Mesendoderm (in vitro differentiated cells): Measurements from ENCODE around the gene ZPR1.
"Not testable (repeated sequence)": the region's sequence is repeated elsewhere in the genome, so short reads cannot be mapped to it uniquely, and the experiment has no call there.

Experiments
- DNase-seq: peaks from one replicate; pipeline ENCODE4 v3.0.0; 2013
- H2AK5ac ChIP-seq: 2 replicates; pipeline ENCODE4 v1.6.1; 2013; ENCODE audit warnings: low read length, inconsistent platforms
- H2BK120ac ChIP-seq: 2 replicates; pipeline ENCODE4 v1.6.1; 2013; ENCODE audit warnings: low read depth, mild to moderate bottlenecking, low read length, moderate library complexity, mixed read lengths
- H2BK15ac ChIP-seq: replicated peaks from 2 replicates; pipeline ENCODE4 v1.6.1; 2013; ENCODE audit warnings: low read depth, mild to moderate bottlenecking, moderate library complexity
- H2BK5ac ChIP-seq: 2 replicates; pipeline ENCODE4 v1.6.1; 2013; ENCODE audit warnings: low read length, inconsistent platforms
- H3K18ac ChIP-seq: 2 replicates; pipeline ENCODE4 v1.6.1; 2013; ENCODE audit warnings: mild to moderate bottlenecking, low read length, mixed read lengths
- H3K23ac ChIP-seq: one replicate; pipeline ENCODE4 v1.6.1; 2013; ENCODE audit warnings: low read length
- H3K27ac ChIP-seq: 2 replicates; pipeline ENCODE4 v1.5.1; 2013; ENCODE audit warnings: low read depth, mild to moderate bottlenecking, inconsistent platforms, low read length, moderate library complexity
- H3K27me3 ChIP-seq: 2 replicates; pipeline ENCODE4 v1.6.1; 2013; ENCODE audit warnings: low read length, control low read depth, mild to moderate bottlenecking, inconsistent platforms; ENCODE audit not compliant: insufficient read depth, poor library complexity
- H3K36me3 ChIP-seq: 2 replicates; pipeline ENCODE4 v1.6.1; 2013; ENCODE audit warnings: low read length, inconsistent platforms; ENCODE audit not compliant: control insufficient read depth, insufficient read depth
- H3K4ac ChIP-seq: one replicate; pipeline ENCODE4 v1.6.1; 2013; ENCODE audit warnings: low read depth, mild to moderate bottlenecking, low read length, moderate library complexity
- H3K4me1 ChIP-seq: 2 replicates; pipeline ENCODE4 v1.6.1; 2013; ENCODE audit warnings: low read depth, low read length, inconsistent platforms; ENCODE audit not compliant: control insufficient read depth
- H3K4me2 ChIP-seq: 2 replicates; pipeline ENCODE4 v1.6.1; 2013; ENCODE audit warnings: low read length
- H3K4me3 ChIP-seq: 2 replicates; pipeline ENCODE4 v1.5.1; 2013; ENCODE audit warnings: mild to moderate bottlenecking, low read length
- H3K56ac ChIP-seq: one replicate; pipeline ENCODE4 v1.6.1; 2013; ENCODE audit warnings: low read length
- H3K79me1 ChIP-seq: 2 replicates; pipeline ENCODE4 v1.6.1; 2013; ENCODE audit warnings: low read length, inconsistent platforms
- H3K79me2 ChIP-seq: 2 replicates; pipeline ENCODE4 v1.6.1; 2013; ENCODE audit warnings: mild to moderate bottlenecking, low read length; ENCODE audit not compliant: control insufficient read depth, insufficient read depth
- H3K9ac ChIP-seq: 2 replicates; pipeline ENCODE4 v1.6.1; 2013; ENCODE audit warnings: low read length, inconsistent platforms
- H4K5ac ChIP-seq: one replicate; pipeline ENCODE4 v1.6.1; 2013; ENCODE audit warnings: low read length
- H4K8ac ChIP-seq: one replicate; pipeline ENCODE4 v1.6.1; 2013; ENCODE audit warnings: low read depth, mild to moderate bottlenecking, control low read depth, low read length, moderate library complexity
- whole genome bisulfite sequencing: extraction: QIAGEN DNeasy Blood & Tissue Kit; methylation state at CpG from one replicate; pipeline ENCODE4 v1.1.7; 2013; ENCODE audit warnings: low lambda C conversion rate, missing lambda C conversion rate; ENCODE audit not compliant: insufficient coverage; ENCODE audit errors: extremely low coverage; 5-methylcytosine and 5-hydroxymethylcytosine counted together

The ZPR1 gene

DNA sequence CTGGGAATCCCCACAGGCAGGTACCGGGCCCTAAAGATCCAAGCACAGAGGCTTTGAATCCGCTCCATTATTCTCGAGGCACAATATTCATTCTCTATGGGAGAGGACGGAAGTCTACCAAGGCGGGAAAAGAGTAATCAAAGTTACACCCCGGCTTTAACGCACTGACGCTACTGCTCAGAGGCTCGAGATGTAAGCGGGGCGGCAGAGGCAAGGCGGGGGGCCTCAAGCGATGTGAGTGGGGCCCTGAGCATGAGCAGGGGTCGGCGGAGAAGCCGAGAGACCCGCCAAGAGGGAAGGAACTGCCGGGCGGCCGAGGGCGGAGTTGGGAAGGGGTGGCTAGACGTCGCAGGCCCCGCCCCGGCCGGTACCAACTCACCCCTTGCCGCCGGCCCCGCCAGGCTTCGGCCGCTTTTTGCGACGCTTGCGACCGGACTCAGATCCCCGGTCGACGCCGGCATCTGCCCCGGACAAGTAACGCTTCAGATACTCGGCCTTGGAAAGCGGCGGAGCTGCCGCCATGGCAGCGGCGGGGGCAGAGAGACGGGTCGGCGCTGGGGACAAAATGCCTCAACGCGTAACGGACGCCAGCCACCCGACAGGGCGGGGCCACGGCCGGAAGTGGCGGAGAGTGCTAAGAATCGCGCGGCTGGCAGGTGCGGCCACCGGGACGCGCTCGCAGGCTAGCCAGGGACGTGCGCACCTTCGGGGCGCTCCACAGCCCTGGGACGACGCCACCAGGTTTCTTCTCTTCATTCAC lies 15.2 kb downstream of the ZPR1 start, which contains the start of gene BUD13:
TSS of gene BUD13 (minus strand) at position 545 of the 760 bp plus-strand sequence. CDS start at position 522, 23 bp downstream.
- H3K4me3 ChIP-seq: peak within 1 kb of the TSS; percentile 89
- peak within 1 kb of the TSS; percentile 98 for H3K9ac ChIP-seq
- H3K4me2 ChIP-seq: peak within 1 kb of the TSS; percentile 92
- H3K79me2 ChIP-seq: peaks cover 19% of the 10 kb centered on the region
- no peak within 1 kb of the TSS for H2AK5ac ChIP-seq
- H3K23ac ChIP-seq: no peak within 1 kb of the TSS
- H2BK5ac ChIP-seq: peak within 1 kb of the TSS; percentile 98
- no peak within 1 kb of the TSS for H4K8ac ChIP-seq
- H3K36me3 ChIP-seq: peaks cover 2% of the 10 kb centered on the region
- H2BK15ac ChIP-seq: no peak within 1 kb of the TSS
- peak within 1 kb of the TSS; percentile 98 for H3K56ac ChIP-seq
- peak within 1 kb of the TSS; percentile 94 for H3K18ac ChIP-seq
- peak within 1 kb of the TSS; percentile 89 for H3K4ac ChIP-seq
- H4K5ac ChIP-seq: no peak within 1 kb of the TSS
- peak; percentile 93 for DNase-seq
- WGBS: no CpG with 5 or more reads among the region's 73 CpGs
- peaks cover 3% of the 10 kb centered on the region for H3K4me1 ChIP-seq
- H2BK120ac ChIP-seq: peak within 1 kb of the TSS; percentile 54
- peaks cover 4% of the 10 kb centered on the region for H3K79me1 ChIP-seq
- H3K27me3 ChIP-seq: no peaks in the 10 kb centered on the region
- peak within 1 kb of the TSS; percentile 76 for H3K27ac ChIP-seq

DNA sequence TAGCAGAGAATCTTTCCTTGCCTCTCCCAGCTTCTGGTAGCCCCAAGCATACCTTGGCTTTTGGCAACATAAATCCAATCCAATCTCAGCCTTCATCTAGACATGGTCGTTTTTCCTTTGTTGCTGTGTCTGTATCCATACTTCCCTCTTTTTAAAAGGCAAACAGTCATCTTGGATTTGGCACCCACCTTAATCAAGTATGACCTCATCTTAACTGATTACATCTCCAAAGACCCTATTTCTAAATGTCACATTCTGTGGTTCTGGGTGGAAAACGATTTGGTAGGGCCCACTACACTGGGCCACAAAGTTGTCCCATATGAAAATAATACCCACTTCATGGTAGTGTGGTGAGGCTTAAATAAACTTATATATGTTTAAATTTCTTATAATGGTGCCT lies 15.9 kb downstream of the ZPR1 start:
- H4K5ac ChIP-seq: no peak overlapping the region
- peaks cover 19% of the 10 kb centered on the region for H3K79me2 ChIP-seq
- peak overlapping the region; percentile 52 for H3K4me2 ChIP-seq
- no peak overlapping the region for H2BK120ac ChIP-seq
- H3K27ac ChIP-seq: no peak overlapping the region
- no peak overlapping the region for H4K8ac ChIP-seq
- H2BK15ac ChIP-seq: no peak overlapping the region
- no peak overlapping the region for H3K18ac ChIP-seq
- no peak overlapping the region for H2BK5ac ChIP-seq
- H3K4me3 ChIP-seq: peak overlapping the region; percentile 31
- no peaks in the 10 kb centered on the region for H3K27me3 ChIP-seq
- peak; percentile 22 for DNase-seq
- peaks cover 3% of the 10 kb centered on the region for H3K4me1 ChIP-seq
- peaks cover 2% of the 10 kb centered on the region for H3K36me3 ChIP-seq
- no peak overlapping the region for H2AK5ac ChIP-seq
- H3K9ac ChIP-seq: peak overlapping the region; percentile 98
- peak overlapping the region; percentile 98 for H3K56ac ChIP-seq
- peaks cover 5% of the 10 kb centered on the region for H3K79me1 ChIP-seq
- H3K4ac ChIP-seq: peak overlapping the region; percentile 52
- H3K23ac ChIP-seq: no peak overlapping the region
- WGBS: no CpG with 5 or more reads among the region's 2 CpGs

DNA sequence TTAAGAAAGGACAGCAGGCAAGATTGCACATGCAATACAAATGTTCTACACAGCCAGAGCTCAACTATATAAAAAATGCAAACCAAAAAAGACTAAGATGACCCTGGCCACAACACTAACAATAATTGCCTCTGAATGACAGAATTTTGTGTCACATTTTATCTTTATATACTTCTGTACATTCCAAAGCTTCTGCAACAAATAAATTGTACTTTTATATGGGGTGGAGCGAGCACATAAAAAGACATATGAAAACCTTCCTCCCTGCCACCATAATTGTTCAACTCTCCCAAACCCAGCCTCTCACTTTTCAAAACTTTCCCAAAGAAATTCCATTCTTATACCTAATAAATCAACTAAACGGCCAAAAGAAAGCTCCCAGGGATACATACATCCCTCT lies 25.7 kb downstream of the ZPR1 start:
- no peak overlapping the region for H3K23ac ChIP-seq
- H3K4ac ChIP-seq: no peak overlapping the region
- no peak overlapping the region for H2AK5ac ChIP-seq
- no peaks in the 10 kb centered on the region for H3K79me2 ChIP-seq
- no peak overlapping the region for H3K18ac ChIP-seq
- no peaks in the 10 kb centered on the region for H3K4me1 ChIP-seq
- H2BK120ac ChIP-seq: no peak overlapping the region
- H3K9ac ChIP-seq: no peak overlapping the region
- H4K8ac ChIP-seq: no peak overlapping the region
- H2BK15ac ChIP-seq: no peak overlapping the region
- H3K4me2 ChIP-seq: no peak overlapping the region
- H2BK5ac ChIP-seq: no peak overlapping the region
- H3K27ac ChIP-seq: no peak overlapping the region
- H3K79me1 ChIP-seq: no peaks in the 10 kb centered on the region
- H3K27me3 ChIP-seq: no peaks in the 10 kb centered on the region
- no peak overlapping the region for H3K56ac ChIP-seq
- 100% methylated on average over 1 of the region's 2 CpGs for WGBS
- H4K5ac ChIP-seq: no peak overlapping the region
- H3K4me3 ChIP-seq: no peak overlapping the region
- DNase-seq: no peak
- H3K36me3 ChIP-seq: peaks cover 12% of the 10 kb centered on the region

DNA sequence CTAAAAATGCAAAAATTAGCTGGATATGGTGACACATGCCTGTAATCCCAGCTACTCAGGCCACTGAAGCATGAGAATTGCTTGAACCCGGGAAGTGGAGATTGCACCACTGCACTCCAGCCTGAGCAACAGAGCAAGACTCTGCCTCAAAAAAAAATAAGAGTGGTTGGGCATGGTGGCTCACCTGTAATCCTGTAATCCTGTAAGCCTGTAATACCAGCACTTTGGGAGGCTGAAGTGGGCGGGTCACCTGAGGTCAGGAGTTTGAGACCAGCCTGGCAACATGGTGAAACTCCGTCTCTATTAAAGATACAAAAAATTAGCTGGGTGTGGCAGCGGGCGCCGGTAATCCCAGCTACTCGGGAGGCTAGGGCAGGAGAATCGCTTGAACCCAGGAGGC lies 31.8 kb downstream of the ZPR1 start:
- not testable (repeated sequence) for H4K5ac ChIP-seq, H2BK120ac ChIP-seq, H4K8ac ChIP-seq, H3K9ac ChIP-seq, H3K4me3 ChIP-seq, DNase-seq, H3K27me3 ChIP-seq, H3K27ac ChIP-seq, H3K18ac ChIP-seq, H3K4me1 ChIP-seq, H2BK15ac ChIP-seq, H3K36me3 ChIP-seq, H2AK5ac ChIP-seq, H3K4ac ChIP-seq, H3K79me2 ChIP-seq, H3K23ac ChIP-seq, H2BK5ac ChIP-seq, H3K56ac ChIP-seq, H3K4me2 ChIP-seq, H3K79me1 ChIP-seq
- no CpG with 5 or more reads among the region's 8 CpGs for WGBS

DNA sequence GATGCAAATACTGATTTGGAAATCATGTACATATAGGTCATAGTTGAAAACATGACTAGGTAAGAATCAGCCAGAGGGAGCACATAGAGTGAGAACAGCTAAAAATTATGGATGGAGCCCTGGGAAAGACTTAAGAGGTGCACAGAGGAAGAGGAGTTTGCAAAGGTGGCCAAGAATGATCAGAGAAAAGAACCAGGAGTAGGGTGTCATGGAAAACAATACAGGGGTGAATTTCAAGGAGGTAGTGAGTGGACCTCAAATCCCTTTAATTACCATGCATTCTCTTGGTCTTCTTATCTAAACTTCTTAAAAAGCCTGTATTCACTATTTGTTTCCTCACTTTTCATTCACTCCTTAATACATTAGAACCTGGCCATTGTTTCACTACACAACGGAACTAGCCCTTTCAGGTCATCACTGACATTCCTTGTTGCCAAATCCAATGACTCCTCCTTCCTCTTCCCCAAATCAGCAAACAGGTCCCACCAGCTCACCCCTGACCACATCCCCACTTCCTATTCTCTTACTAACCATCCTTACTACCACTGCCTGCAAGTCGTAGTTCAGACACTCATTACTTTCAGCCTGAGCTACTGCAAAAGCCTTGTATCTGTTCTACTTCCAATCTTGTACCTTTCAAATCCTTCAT lies 37.6 kb downstream of the ZPR1 start:
- no peak overlapping the region for H3K56ac ChIP-seq
- H4K5ac ChIP-seq: no peak overlapping the region
- H2BK5ac ChIP-seq: no peak overlapping the region
- no peak overlapping the region for H3K4me3 ChIP-seq
- no peak overlapping the region for H3K23ac ChIP-seq
- H3K79me1 ChIP-seq: no peaks in the 10 kb centered on the region
- H3K4ac ChIP-seq: no peak overlapping the region
- no peaks in the 10 kb centered on the region for H3K27me3 ChIP-seq
- H3K36me3 ChIP-seq: peaks cover 6% of the 10 kb centered on the region
- H2AK5ac ChIP-seq: no peak overlapping the region
- H3K18ac ChIP-seq: no peak overlapping the region
- DNase-seq: no peak
- H3K27ac ChIP-seq: no peak overlapping the region
- no peak overlapping the region for H2BK15ac ChIP-seq
- H3K4me1 ChIP-seq: no peaks in the 10 kb centered on the region
- WGBS: no CpG with 5 or more reads among the region's 2 CpGs
- H4K8ac ChIP-seq: no peak overlapping the region
- H3K9ac ChIP-seq: no peak overlapping the region
- no peaks in the 10 kb centered on the region for H3K79me2 ChIP-seq
- no peak overlapping the region for H2BK120ac ChIP-seq
- no peak overlapping the region for H3K4me2 ChIP-seq
